ENCODE measurements around the gene LSS. TPM values are rescaled to one million over a fixed set of nuclear protein-coding genes. Genes with fewer than 3 reads are reported as not detected.

The LSS gene
- total RNA-seq, 6 donors from 2014 or later, result 71.7 to 266 (median 135) TPM

DNA sequence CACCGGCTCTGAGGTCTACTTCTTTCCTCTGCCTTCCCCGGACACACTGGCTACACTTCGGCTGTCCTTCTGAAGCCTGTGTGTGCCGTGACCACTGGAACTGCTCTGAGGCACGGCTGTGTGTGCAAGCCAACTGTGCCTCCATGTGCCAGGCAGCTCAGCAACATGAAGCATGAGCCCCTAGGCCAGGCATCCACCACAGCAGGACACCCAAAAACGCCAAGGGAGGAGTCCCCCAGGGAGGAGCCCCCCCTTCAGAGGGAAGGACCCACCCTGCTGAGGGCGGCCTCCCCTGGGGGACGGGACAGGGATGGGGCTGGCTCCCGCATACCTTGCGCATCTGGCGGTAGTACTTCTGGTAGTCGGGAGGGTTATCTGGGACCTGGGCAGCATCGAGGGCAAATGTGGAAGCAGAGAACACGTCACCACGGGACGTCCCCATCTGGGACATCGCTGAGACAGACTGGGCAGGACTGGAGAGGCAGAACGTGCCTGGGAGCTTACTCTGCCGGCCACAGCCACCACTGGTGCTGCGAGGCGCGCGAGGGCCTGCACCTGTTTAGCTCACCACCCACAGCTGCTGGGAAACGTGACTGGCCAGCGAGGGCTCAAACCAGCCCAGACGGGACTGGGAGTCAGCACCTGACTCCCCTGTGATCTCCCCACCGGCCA is 20.5 kb downstream of the LSS start:
- TF ChIP-seq, protein P1, sequence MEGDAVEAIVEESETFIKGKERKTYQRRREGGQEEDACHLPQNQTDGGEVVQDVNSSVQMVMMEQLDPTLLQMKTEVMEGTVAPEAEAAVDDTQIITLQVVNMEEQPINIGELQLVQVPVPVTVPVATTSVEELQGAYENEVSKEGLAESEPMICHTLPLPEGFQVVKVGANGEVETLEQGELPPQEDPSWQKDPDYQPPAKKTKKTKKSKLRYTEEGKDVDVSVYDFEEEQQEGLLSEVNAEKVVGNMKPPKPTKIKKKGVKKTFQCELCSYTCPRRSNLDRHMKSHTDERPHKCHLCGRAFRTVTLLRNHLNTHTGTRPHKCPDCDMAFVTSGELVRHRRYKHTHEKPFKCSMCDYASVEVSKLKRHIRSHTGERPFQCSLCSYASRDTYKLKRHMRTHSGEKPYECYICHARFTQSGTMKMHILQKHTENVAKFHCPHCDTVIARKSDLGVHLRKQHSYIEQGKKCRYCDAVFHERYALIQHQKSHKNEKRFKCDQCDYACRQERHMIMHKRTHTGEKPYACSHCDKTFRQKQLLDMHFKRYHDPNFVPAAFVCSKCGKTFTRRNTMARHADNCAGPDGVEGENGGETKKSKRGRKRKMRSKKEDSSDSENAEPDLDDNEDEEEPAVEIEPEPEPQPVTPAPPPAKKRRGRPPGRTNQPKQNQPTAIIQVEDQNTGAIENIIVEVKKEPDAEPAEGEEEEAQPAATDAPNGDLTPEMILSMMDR (IDR thresholded peaks at IDR 0.05), result no peak
- TF ChIP-seq EP300 (IDR thresholded peaks at IDR 0.05) (no peak), POLR2A (IDR thresholded peaks at IDR 0.05) (no peak), POLR2AphosphoS5 (IDR thresholded peaks at IDR 0.05) (no peak)
- ATAC-seq (ENCODE audit: low FRiP score in 2 of 2) (no peak), DNase-seq (peak in 1 of 2 donors; percentile 63)
- Histone ChIP-seq H3K4me3 (no peak overlapping the region), H3K27ac (no peak overlapping the region), H3K4me1 (peaks cover 0 to 3% (median 0%) of the 10 kb centered on the region in 4 donors), H3K9me3 (no peaks in the 10 kb centered on the region), H3K27me3 (no peaks in the 10 kb centered on the region), H3K36me3 (peaks cover 50 to 96% (median 77%) of the 10 kb centered on the region in 4 donors)
- 93 to 94% methylated on average over 21 to 25 of the region's 27 CpGs for WGBS, 2 donors

DNA sequence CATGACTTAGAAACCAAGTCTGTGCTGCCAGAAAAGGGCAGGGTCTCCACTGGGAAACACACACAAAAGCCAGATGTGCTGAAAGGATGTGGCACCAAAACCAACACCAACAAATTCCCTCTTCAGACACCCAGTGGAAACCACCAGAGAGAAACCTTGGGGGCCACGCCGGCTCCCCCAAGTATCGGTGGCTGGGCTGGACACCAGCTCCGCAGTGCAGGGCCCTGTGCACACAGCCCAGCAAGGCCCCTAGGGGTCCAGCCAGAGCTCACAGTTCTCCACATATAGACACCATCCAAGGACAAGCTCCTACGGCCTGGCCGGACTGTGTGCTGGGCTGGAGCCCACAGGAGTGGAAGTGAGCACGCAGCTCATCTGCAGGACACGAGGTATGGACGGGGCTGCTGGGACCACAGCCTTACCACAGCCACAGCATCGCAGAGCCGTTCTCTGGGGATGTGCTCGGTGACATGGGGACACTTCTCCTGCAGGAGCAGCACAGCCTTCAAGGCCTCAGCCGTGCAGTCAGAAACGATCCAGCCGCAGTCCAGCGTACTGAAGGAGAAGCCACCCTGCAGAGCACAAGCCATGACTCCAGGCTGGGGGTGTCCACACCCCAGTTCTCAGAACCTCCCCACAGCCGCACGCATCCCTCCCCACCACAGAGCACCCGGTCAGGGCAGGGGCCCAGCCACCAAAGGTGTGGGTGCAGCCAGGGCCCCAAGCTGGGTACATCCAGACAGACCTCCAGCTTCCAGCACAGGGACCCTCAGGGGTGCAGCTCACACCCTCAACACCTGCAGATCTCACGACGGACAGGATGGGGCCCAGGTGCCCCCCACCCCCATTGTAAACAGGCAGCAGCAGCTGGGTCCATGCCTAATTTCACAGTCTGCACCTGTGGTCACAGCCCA is 21.3 kb downstream of the LSS start:
- H3K36me3 ChIP-seq, result peaks cover 53 to 96% (median 74%) of the 10 kb centered on the region in 4 donors
- no peak for ATAC-seq (ENCODE audit: low FRiP score in 2 of 2)

DNA sequence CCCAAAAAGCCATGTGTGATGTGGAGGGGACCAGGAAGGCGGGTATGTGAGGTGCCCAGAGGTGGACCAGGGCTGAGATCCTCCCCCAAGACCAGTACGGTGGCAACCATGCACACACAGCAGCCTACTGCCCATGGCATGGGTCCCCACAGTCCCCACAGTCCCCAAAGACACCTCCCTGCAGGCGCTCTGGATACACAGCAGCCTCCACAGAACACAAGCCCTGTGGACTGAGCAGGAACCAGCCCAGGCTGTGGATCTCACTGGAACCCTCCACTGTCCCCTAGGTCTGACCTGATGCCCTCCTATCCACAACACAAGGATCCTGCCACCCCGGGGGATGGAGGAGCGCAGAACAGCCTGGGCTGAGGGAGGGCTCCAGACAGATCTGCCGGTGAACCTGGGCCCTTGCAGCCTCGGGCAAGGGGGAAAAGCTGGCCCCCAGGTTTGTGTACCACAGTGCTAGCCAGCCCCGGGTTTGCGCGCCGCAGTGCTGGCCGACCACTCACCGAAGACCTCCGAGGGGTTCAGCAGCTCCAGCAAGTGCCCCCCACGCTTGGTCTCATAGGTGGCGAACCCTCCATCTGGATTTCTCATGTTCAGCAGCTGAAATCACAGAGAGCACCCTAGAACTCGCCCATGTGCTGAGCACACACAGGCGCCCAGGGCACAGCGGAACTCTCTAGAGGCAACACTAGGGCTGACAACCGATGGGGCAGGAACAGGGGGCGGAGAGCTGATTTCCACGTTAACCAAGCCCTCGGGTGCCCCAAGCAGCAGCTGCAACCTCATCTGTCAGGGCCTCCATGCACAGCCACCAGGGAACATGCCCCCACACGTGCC is 22.2 kb downstream of the LSS start:
- DNase-seq (peak in 1 of 2 donors; percentile 70), ATAC-seq (ENCODE audit: low FRiP score in 2 of 2) (peak in 1 of 2 donors; percentile 37)
- WGBS, 2 donors, result 92 to 94% methylated on average over 7 to 18 of the region's 24 CpGs
- H3K4me3 ChIP-seq, result no peak overlapping the region
- peaks cover 53 to 87% (median 68%) of the 10 kb centered on the region in 4 donors for H3K36me3 ChIP-seq
- no peak overlapping the region for H3K27ac ChIP-seq
- no peaks in the 10 kb centered on the region for H3K27me3 ChIP-seq
- TF ChIP-seq EP300 (IDR thresholded peaks at IDR 0.05) (no peak), POLR2A (IDR thresholded peaks at IDR 0.05) (no peak), POLR2AphosphoS5 (IDR thresholded peaks at IDR 0.05) (no peak)
- TF ChIP-seq, protein P1 (IDR thresholded peaks at IDR 0.05), result no peak
- H3K9me3 ChIP-seq, result no peaks in the 10 kb centered on the region
- H3K4me1 ChIP-seq, result peaks cover 0 to 3% (median 0%) of the 10 kb centered on the region in 4 donors

More for the DNA sequence above, 21.3 kb downstream of the LSS start:
- DNase-seq, result peak in 1 of 2 donors; percentile 57
- Histone ChIP-seq H3K4me1 (peaks cover 0 to 3% (median 0%) of the 10 kb centered on the region in 4 donors), H3K27ac (no peak overlapping the region), H3K27me3 (no peaks in the 10 kb centered on the region), H3K9me3 (no peaks in the 10 kb centered on the region), H3K4me3 (no peak overlapping the region)
- TF ChIP-seq, protein P1 (IDR thresholded peaks at IDR 0.05), result no peak
- TF ChIP-seq POLR2A (IDR thresholded peaks at IDR 0.05), result no peak
- WGBS, 2 donors, result 96 to 100% methylated on average over 1 to 21 of the region's 21 CpGs

DNA sequence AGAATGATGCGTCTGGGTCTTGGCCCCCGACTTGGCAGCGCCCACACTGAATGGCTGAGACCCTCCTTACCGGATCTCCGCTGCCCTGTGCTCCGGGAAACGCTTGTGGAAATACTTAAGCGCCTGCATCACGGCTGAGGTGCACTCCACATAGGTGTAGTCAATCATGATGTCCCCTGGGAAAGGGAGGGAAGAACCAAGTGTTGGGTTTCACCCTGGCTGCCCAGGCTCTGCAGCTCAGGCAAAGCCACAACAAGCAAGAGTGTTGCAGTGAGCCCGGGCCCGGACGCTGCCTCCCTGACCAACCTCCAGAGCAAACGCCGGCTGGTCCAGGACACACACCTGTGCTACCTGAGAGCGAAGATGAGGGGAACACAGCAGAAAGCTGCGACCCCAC is 22.8 kb downstream of the LSS start:
- H3K4me3 ChIP-seq, result no peak overlapping the region
- peaks cover 53 to 83% (median 66%) of the 10 kb centered on the region in 4 donors for H3K36me3 ChIP-seq
- H3K4me1 ChIP-seq, result peaks cover 0 to 3% (median 0%) of the 10 kb centered on the region in 4 donors
- no peak overlapping the region for H3K27ac ChIP-seq
- TF ChIP-seq, protein P1 (IDR thresholded peaks at IDR 0.05), result no peak
- TF ChIP-seq POLR2A (IDR thresholded peaks at IDR 0.05) (no peak), POLR2AphosphoS5 (IDR thresholded peaks at IDR 0.05) (no peak)
- H3K27me3 ChIP-seq, result no peaks in the 10 kb centered on the region
- no peaks in the 10 kb centered on the region for H3K9me3 ChIP-seq
- ATAC-seq (ENCODE audit: low FRiP score in 2 of 2) (no peak), DNase-seq (peak in 1 of 2 donors; percentile 66)
- WGBS, 2 donors, result 95 to 96% methylated on average over 15 to 16 of the region's 16 CpGs
